ENCODE results near the gene ZFTA.
"Not testable (repeated sequence)": the region's sequence is repeated elsewhere in the genome, so short reads cannot be mapped to it uniquely, and the experiment has no call there.

Gene ZFTA

GRCh38 chr11:63771741-63772318 lies 3.3 kb upstream of the ZFTA start:
- not testable (repeated sequence) for DNase-seq

DNA sequence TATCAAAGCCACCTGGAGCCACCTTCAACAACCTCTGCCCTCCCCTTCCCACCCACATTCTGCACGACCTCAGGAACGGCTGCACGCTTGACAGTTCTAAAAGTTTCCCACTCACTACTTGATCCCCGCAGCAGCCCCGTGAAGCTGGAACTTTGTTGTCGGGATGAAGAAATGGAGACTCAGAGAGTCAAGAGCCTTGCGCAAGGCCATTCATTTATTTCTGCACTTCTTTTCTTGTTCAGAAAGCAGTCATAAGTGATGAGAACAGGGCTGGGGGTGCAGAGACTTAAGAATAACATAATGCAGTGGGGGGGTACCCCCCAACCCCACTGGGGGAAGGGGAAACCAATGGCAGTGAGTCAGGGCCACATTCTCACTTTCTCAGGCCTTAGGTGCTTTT lies 2.2 kb upstream of the ZFTA start:
- DNase-seq, result no peak

- DNase-seq, result no peak
These were observed 1.3 kb upstream of the ZFTA start for GRCh38 chr11:63769714-63770455.

- DNase-seq, result peak in 2 of 4 experiments; percentile 14 to 33
These were observed 603 bp upstream of the ZFTA start for GRCh38 chr11:63769042-63769713.

DNA sequence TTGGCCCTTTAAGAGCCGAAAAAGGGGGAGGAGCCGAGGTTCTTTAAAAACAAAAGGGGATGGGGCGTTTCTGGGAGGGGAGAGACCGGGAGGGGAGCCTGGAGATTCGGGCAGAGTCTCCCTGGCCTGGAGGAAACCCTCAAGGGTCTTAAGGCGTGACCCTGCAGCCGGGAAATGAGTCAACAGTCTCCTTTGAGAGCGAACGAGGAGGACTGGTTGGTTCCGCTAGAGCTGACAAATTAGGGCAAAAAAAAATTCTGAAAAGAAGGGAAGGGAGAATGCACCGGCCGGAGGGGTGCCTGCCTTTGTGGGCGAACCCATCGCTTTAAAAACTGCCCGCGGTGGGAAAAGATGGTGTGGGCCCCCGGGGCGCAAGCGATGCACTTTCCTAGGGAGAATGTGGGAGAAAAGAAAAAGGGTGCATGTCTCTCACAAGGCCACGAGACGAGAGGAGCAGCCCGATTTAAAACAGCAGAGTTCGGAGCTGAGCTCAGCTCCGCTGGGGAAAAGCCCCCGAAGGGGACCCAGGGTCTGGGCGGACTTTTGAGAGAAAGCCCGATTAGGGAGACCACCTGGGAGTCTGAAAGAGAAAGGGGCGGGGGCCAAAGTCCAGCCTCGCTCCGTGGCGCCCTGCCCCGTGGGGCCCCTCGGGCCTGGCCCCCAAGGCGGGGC lies 874 bp downstream of the ZFTA start:
- DNase-seq, result no peak

GRCh38 chr11:63767267-63767564 lies 1.4 kb downstream of the ZFTA start:
- DNase-seq, result no peak

- DNase-seq, result no peak
These were observed 1.9 kb downstream of the ZFTA start for GRCh38 chr11:63766531-63767235.

DNA sequence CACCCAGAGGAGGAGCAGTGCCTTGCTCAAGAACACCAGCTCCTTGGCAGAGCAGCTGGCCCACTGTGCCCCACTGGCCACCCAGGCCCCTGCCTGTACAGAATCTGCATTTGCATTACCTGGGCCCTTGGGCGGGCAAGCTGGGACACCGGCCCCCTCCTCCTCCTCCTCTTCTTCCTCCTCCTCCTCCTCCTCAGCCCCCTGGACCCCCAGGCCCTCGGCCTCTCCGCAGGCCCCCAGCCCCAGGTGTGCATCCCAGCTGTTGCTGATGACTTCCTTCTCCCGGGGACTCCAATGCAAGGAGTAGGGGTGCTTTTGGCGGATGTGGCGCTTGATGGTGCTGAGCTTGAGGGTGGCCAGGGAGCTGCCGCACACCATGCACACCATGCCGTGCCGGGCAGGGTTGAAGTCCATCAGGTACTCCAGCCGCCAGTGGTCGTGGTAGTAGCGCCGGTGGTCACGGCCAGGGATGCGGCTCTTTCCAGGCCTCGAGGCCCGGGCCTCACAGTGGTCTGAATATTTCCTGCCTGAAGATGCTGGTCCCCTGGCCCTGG lies 2.8 kb downstream of the ZFTA start:
- DNase-seq, result no peak

GRCh38 chr11:63764679-63765647 lies 3.6 kb downstream of the ZFTA start:
- DNase-seq, result no peak

GRCh38 chr11:63764340-63764678 lies 4.3 kb downstream of the ZFTA start:
- DNase-seq, result no peak

GRCh38 chr11:63763496-63764339 lies 4.9 kb downstream of the ZFTA start:
- DNase-seq, result no peak

DNA sequence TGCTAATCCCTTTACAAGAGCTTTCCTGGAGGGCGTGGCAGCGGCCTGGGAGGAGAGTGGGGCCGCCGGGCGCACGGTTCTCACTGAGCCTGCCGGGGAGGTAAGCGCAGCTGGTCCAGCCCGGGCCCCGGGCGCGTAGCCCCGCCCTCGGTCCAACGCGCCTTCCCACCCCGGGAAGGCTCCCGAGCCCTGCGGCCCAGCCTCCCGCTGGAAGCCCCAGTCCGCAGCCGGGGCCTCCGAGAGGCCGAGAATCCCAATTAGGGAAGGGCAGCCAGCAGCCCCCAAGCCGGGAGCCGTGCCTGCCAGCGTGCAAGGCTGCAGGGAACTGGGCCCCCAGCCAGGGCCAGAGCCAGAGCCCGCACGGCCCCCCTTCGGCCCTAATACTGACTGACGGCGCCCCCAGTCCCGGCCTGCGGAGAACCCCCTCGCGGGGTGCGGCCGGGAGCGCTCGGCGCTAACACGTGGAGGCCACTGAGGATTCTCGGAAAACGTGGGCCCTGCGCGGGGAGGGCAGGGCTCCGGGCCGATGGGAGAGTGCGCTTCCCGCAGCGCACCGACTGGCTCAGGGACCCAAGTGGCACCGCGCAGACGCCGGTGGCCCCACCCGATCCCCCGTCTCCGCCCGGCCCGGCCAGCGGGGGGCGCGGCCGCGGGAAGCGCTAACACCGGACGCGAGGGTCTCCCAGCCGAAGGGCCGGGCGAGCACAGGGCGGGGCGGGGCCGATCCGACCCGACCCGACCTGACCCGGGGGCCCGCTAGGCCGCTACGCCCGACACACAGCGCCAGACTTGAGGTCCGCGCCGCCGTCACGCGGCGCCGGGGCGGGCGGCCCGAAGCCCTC lies 5.7 kb downstream of the ZFTA start:
- DNase-seq, result no peak

GRCh38 chr11:63761931-63762653 lies 6.5 kb downstream of the ZFTA start:
- no peak for DNase-seq

DNA sequence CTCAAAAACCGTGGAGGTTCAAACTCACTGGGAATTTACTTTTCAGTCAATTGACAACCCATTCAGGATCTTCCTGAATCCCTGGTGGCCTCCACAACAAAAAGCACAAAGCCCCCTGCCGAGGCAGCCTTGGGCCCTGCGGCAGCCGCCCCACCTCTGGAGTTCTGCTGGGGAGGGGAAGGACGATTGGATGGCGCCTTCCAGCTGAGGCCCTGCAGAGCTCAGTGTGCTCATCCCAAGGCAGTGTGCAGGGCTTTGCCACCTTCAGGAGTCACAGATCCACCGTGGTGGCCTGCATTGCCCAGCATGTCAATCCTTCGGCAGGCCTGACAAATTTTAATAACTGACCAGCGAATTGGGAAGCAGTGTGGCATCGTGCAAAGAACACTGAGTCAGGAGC lies 7.4 kb downstream of the ZFTA start:
- DNase-seq, result no peak

- DNase-seq, result no peak
These were observed 8.0 kb downstream of the ZFTA start for GRCh38 chr11:63760487-63761079.

- DNase-seq, result no peak
These were observed 11.4 kb downstream of the ZFTA start for GRCh38 chr11:63756919-63757761.

- no peak for DNase-seq
These were observed 19.0 kb downstream of the ZFTA start for GRCh38 chr11:63749624-63750023.

DNA sequence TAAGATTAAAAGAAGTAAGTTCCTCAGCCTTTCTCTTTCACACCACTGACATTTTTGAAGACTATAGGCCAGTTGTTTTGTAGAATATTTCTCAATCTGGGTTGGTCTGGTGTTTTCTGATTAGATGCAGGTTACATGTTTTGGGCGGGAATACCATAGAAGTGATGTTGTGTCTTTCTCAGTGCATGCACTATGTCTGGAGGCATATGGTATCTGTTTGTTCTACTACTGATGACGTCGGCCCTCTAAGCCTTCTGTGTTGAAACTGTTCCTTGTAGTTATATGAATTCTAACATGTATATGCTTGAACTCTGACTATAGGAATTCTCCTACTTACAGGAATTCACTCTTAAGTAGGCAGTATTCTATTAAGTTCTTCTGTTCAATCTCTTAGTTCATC lies 21.6 kb downstream of the ZFTA start:
- DNase-seq, result no peak
